A673 (cell line): ENCODE results near the gene ACOT12. TPM values are rescaled to one million over a fixed set of nuclear protein-coding genes. Genes with fewer than 3 reads are reported as not detected.

Source experiments
- BruUV-seq: library from RNA; stranded (reverse); fragments of 400-500 nt; replicated peaks from 2 replicates; lab custom pipeline; 2021; lab: Mats Ljungman, UMichigan
- CTCF ChIA-PET: fragments of 300-600 bp; sonication (Branson Sonifier 250); formaldehyde crosslinking; loops from one replicate; lab custom pipeline; 2022; ENCODE audit warnings: antibody characterized with exemption; lab: Charles Lee
- POLR2A ChIA-PET: fragments of 300-600 bp; sonication (Branson Sonifier 250); formaldehyde crosslinking; loops from one replicate; lab custom pipeline; 2022; ENCODE audit warnings: antibody characterized with exemption; ENCODE audit not compliant: low non-redundant PET; lab: Charles Lee
- DNase-seq: peaks from one replicate; pipeline ENCODE4 v3.0.0-alpha.2; 2015; ENCODE audit warnings: low spot score
- H3K27ac ChIP-seq: fragments of 200-600 bp; sonication (generic); 2 replicates; pipeline ENCODE4 v1.5.1; 2016; ENCODE audit warnings: mixed run types, low read depth, mild to moderate bottlenecking, mixed read lengths, antibody characterized with exemption, low read length; ENCODE audit not compliant: poor library complexity, severe bottlenecking
- H3K27me3 ChIP-seq: fragments of 200-600 bp; sonication (generic); replicated peaks from 2 replicates; pipeline ENCODE4 v1.6.1; 2017; ENCODE audit warnings: mixed run types, low read depth, mild to moderate bottlenecking, mixed read lengths, antibody characterized with exemption, low read length; ENCODE audit not compliant: insufficient read depth, poor library complexity
- H3K36me3 ChIP-seq: fragments of 200-600 bp; sonication (generic); 2 replicates; pipeline ENCODE4 v1.6.1; 2016; ENCODE audit warnings: mixed run types, mild to moderate bottlenecking, mixed read lengths, antibody characterized with exemption, low read length; ENCODE audit not compliant: insufficient read depth, poor library complexity, severe bottlenecking
- H3K4me1 ChIP-seq: fragments of 200-600 bp; sonication (generic); 2 replicates; pipeline ENCODE4 v1.6.1; 2017; ENCODE audit warnings: mixed run types, mild to moderate bottlenecking, mixed read lengths, antibody characterized with exemption, low read length; ENCODE audit not compliant: insufficient read depth, poor library complexity, severe bottlenecking
- H3K4me3 ChIP-seq: fragments of 200-600 bp; sonication (generic); 2 replicates; pipeline ENCODE4 v1.5.1; 2016; ENCODE audit warnings: low read depth, mixed run types, mild to moderate bottlenecking, mixed read lengths, low read length; ENCODE audit not compliant: poor library complexity, severe bottlenecking
- H3K9me3 ChIP-seq: fragments of 200-600 bp; sonication (generic); 2 replicates; pipeline ENCODE4 v1.6.1; 2016; ENCODE audit warnings: mixed run types, low read depth, mild to moderate bottlenecking, mixed read lengths, antibody characterized with exemption, low read length; ENCODE audit not compliant: poor library complexity, severe bottlenecking
- CTCF ChIP-seq: fragments of 300-800, 200-600 bp; sonication (generic); conservative IDR thresholded peaks from 2 replicates; pipeline ENCODE4 v1.5.1; 2017; ENCODE audit warnings: low read depth, mild to moderate bottlenecking, antibody characterized with exemption, low read length, moderate library complexity, mixed read lengths
- EZH2 ChIP-seq: fragments of 200-600 bp; sonication (generic); IDR thresholded peaks from 2 replicates; pipeline ENCODE4 v1.6.1; 2017; ENCODE audit warnings: borderline replicate concordance, low read depth, mild to moderate bottlenecking, mixed read lengths, antibody characterized with exemption, low read length; ENCODE audit not compliant: poor library complexity, severe bottlenecking
- intact Hi-C: fragments of 100-400 bp; cut with micrococcal nuclease; formaldehyde crosslinking; loops from one replicate; pipeline ENCODE4 v1.10.0; 2022; ENCODE audit not compliant: unreplicated experiment
- total RNA-seq: library from RNA; stranded (reverse); gene quantifications from 2 replicates; pipeline ENCODE4 v1.2.3, GENCODE V29; 2021

The ACOT12 gene
- total RNA-seq, 1 experiment from 2014 or later: not detected

GRCh38 chr5:81286059-81286617 is 107.8 kb downstream of the ACOT12 start:
- TF ChIP-seq CTCF (no peak), EZH2 (no peak)
- H3K36me3 ChIP-seq: no peaks in the 10 kb centered on the region
- BruUV-seq: no TSS peak
- intact Hi-C loops: no loop called here
- DNase-seq: no peak
- CTCF ChIA-PET: no interaction called here
- H3K4me1 ChIP-seq: no peaks in the 10 kb centered on the region
- H3K4me3 ChIP-seq: no peak overlapping the region
- H3K27me3 ChIP-seq: no peaks in the 10 kb centered on the region
- POLR2A ChIA-PET: no interaction called here
- no peak overlapping the region for H3K27ac ChIP-seq
- H3K9me3 ChIP-seq: no peaks in the 10 kb centered on the region

GRCh38 chr5:81283976-81284375 is 110.0 kb downstream of the ACOT12 start:
- Histone ChIP-seq H3K27me3 (no peaks in the 10 kb centered on the region), H3K9me3 (no peaks in the 10 kb centered on the region), H3K4me3 (no peak overlapping the region), H3K27ac (no peak overlapping the region), H3K4me1 (no peaks in the 10 kb centered on the region), H3K36me3 (no peaks in the 10 kb centered on the region)
- DNase-seq: no peak
- BruUV-seq: no TSS peak
- ChIA-PET CTCF (interaction anchor here (0.9 kb wide), 1 partner anchor 374 kb away, joined by 7 read pairs; no protein-coding TSS in a partner anchor), POLR2A (no interaction called here)
- TF ChIP-seq EZH2 (no peak), CTCF (no peak)
- intact Hi-C loops: no loop called here

Other genes with a start within 250 kb of the ACOT12 start
- gene CKMT2, start 160.8 kb downstream of the ACOT12 start, total RNA-seq: not detected in 2 replicates
- gene ZCCHC9, start 92.5 kb downstream of the ACOT12 start, total RNA-seq: 16.5 and 21.2 TPM in 2 replicates